ENCODE measurements around the gene IER5L. TPM values are rescaled to one million over a fixed set of nuclear protein-coding genes. Genes with fewer than 3 reads are reported as not detected.
A peak's percentile ranks its signal among the peaks of the same experiment; 100 is the strongest.

IER5L gene
- total and polyA plus RNA-seq, 2 donors (not counting 3 experiments of a cell fraction or from before 2014, with no cell fraction given): 5.3 to 12.3 TPM

GRCh38 chr9:129170229-129170628, 7.8 kb downstream of the IER5L start:
- Histone ChIP-seq H3K27me3 (ENCODE audit: control insufficient read depth in 2 of 2, insufficient read depth in 2 of 2, low read length in 2 of 2) (no peaks in the 10 kb centered on the region), H3K79me2 (ENCODE audit: control insufficient read depth, insufficient read depth, low read length) (no peaks in the 10 kb centered on the region), H3K36me3 (ENCODE audit: control insufficient read depth in 2 of 2, extremely low read depth in 1 of 2, insufficient read depth in 2 of 2, low read length in 2 of 2) (no peaks in the 10 kb centered on the region), H3K9ac (replicated peaks; ENCODE audit: extremely low read depth, insufficient read depth, low read length) (peak overlapping the region; percentile 27), H3K27ac (ENCODE audit: insufficient read depth, low read depth, low read length) (peak overlapping the region; percentile 21), H3K4me1 (ENCODE audit: control insufficient read depth, extremely low read depth, insufficient read depth, low read length) (peaks cover 39% of the 10 kb centered on the region), H3K9me1 (replicated peaks; ENCODE audit: control insufficient read depth, extremely low read depth, insufficient read depth, low read length) (no peaks in the 10 kb centered on the region), H2AFZ (ENCODE audit: low read depth, low read length) (peak overlapping the region; percentile 56), H4K20me1 (replicated peaks; ENCODE audit: control insufficient read depth, extremely low read depth, insufficient read depth, low read length) (no peaks in the 10 kb centered on the region), H3K9me3 (replicated peaks; ENCODE audit: control insufficient read depth, insufficient read depth, low read length) (no peaks in the 10 kb centered on the region), H3K4me2 (ENCODE audit: insufficient read depth, low read length) (peak overlapping the region; percentile 53), H3K4me3 (replicated peaks in 1 of 3; ENCODE audit: insufficient read depth in 1 of 3, low read depth in 1 of 3, low read length in 3 of 3) (no peak overlapping the region)
- ChIA-PET CTCF (interaction anchor here (0.8 to 9.3 kb wide), 6 partner anchors 18 to 454 kb away, joined by 3 to 287 read pairs (median 6); no protein-coding TSS in a partner anchor), POLR2A (no interaction called here)
- FAIRE-seq (peak; percentile 83), DNase-seq (ENCODE audit: low read depth, low spot score) (peak; percentile 17)
- dilution Hi-C loops (cut with MboI; ENCODE audit: extremely low pct_ligation_motif_present, low sequenced_read_pairs): no loop called here
- no TSS peak for BruUV-seq (replicated peaks)
- intact Hi-C loops (cut with micrococcal nuclease): no loop called here
- TF ChIP-seq FOS (IDR thresholded peaks at IDR 0.05; ENCODE audit: borderline replicate concordance, insufficient read depth, low read length) (peak; percentile 59), EZH2 (IDR thresholded peaks at IDR 0.05; ENCODE audit: borderline replicate concordance, low read depth, low read length, severe bottlenecking) (no peak), JUN (IDR thresholded peaks at IDR 0.05; ENCODE audit: borderline replicate concordance, insufficient read depth, insufficient read length, low read depth) (peak; percentile 37)

GRCh38 chr9:129166623-129167557, 11.2 kb downstream of the IER5L start:
- CTCF ChIA-PET: interaction anchor here (0.6 to 8.2 kb wide), 13 partner anchors 7 to 1250 kb away, joined by 3 to 80 read pairs (median 5); partner anchors contain the start of gene IER5L
- DNase-seq (ENCODE audit: low read depth, low spot score) (peak; percentile 90), FAIRE-seq (no peak)
- Histone ChIP-seq H3K79me2 (ENCODE audit: control insufficient read depth, insufficient read depth, low read length) (no peaks in the 10 kb centered on the region), H2AFZ (ENCODE audit: low read depth, low read length) (peak overlapping the region; percentile 84), H4K20me1 (replicated peaks; ENCODE audit: control insufficient read depth, extremely low read depth, insufficient read depth, low read length) (no peaks in the 10 kb centered on the region), H3K9me3 (replicated peaks; ENCODE audit: control insufficient read depth, insufficient read depth, low read length) (no peaks in the 10 kb centered on the region), H3K27me3 (ENCODE audit: control insufficient read depth in 2 of 2, insufficient read depth in 2 of 2, low read length in 2 of 2) (no peaks in the 10 kb centered on the region), H3K4me3 (replicated peaks in 1 of 3; ENCODE audit: insufficient read depth in 1 of 3, low read depth in 1 of 3, low read length in 3 of 3) (no peak overlapping the region), H3K27ac (ENCODE audit: insufficient read depth, low read depth, low read length) (peak overlapping the region; percentile 88), H3K9me1 (replicated peaks; ENCODE audit: control insufficient read depth, extremely low read depth, insufficient read depth, low read length) (no peaks in the 10 kb centered on the region), H3K9ac (replicated peaks; ENCODE audit: extremely low read depth, insufficient read depth, low read length) (peak overlapping the region; percentile 45), H3K4me1 (ENCODE audit: control insufficient read depth, extremely low read depth, insufficient read depth, low read length) (peaks cover 31% of the 10 kb centered on the region), H3K4me2 (ENCODE audit: insufficient read depth, low read length) (peak overlapping the region; percentile 55), H3K36me3 (ENCODE audit: control insufficient read depth in 2 of 2, extremely low read depth in 1 of 2, insufficient read depth in 2 of 2, low read length in 2 of 2) (no peaks in the 10 kb centered on the region)
- BruUV-seq (replicated peaks): TSS peak; percentile 60
- dilution Hi-C loops (cut with MboI; ENCODE audit: extremely low pct_ligation_motif_present, low sequenced_read_pairs): no loop called here
- POLR2A ChIA-PET: interaction anchor here (0.7 to 1.8 kb wide), 5 partner anchors 11 to 35 kb away, joined by 3 to 9 read pairs (median 5); partner anchors contain the start of gene IER5L
- intact Hi-C loops (cut with micrococcal nuclease): loop anchor here (1.0 kb wide), 1 partner anchor 24 kb away; no protein-coding TSS in a partner anchor
- no peak for TF ChIP-seq JUN (IDR thresholded peaks at IDR 0.05; ENCODE audit: borderline replicate concordance, insufficient read depth, insufficient read length, low read depth)
- TF ChIP-seq CTCF (IDR thresholded peaks at IDR 0.05; ENCODE audit: extremely low read depth in 1 of 2, insufficient read depth in 1 of 2, low read depth in 1 of 2, low read length in 2 of 2): no peak
- peak; percentile 80 for TF ChIP-seq POLR2AphosphoS5 (IDR thresholded peaks at IDR 0.05; ENCODE audit: insufficient read depth, low read depth, low read length)
- TF ChIP-seq MYC (IDR thresholded peaks at IDR 0.05; ENCODE audit: low read depth, low read length): peak; percentile 29
- peak; percentile 66 for TF ChIP-seq POLR2A (IDR thresholded peaks at IDR 0.05; ENCODE audit: low read depth, low read length)
- no peak for TF ChIP-seq EZH2 (IDR thresholded peaks at IDR 0.05; ENCODE audit: borderline replicate concordance, low read depth, low read length, severe bottlenecking)
- no peak for TF ChIP-seq MAX (IDR thresholded peaks at IDR 0.05; ENCODE audit: insufficient read depth, insufficient read length)
- no peak for TF ChIP-seq GATA2 (IDR thresholded peaks at IDR 0.05; ENCODE audit: insufficient read depth, insufficient read length, low read depth, low read length)
- peak; percentile 28 for TF ChIP-seq FOS (IDR thresholded peaks at IDR 0.05; ENCODE audit: borderline replicate concordance, insufficient read depth, low read length)

Measured in endothelial cell of umbilical vein (primary cell).